ENCODE data around the gene ANOS1.

- no peak for TF ChIP-seq EZH2 (IDR thresholded peaks at IDR 0.05; ENCODE audit: borderline replicate concordance, low read length)
- no peak for TF ChIP-seq CTCF (IDR thresholded peaks at IDR 0.05; ENCODE audit: low read length)
Observed at GRCh38 chrX:8711401-8711800, 20.5 kb downstream of the ANOS1 start.

All from OCI-LY1 (cell line).